Tibial nerve (tissue), 4 donors: ENCODE measurements around the gene HMCN1. TPM values are rescaled to one million over a fixed set of nuclear protein-coding genes. Genes with fewer than 3 reads are reported as not detected.

ENCODE experiments used
- DNase-seq, 2 donors: peaks; one replicate each; pipeline ENCODE4 v3.0.0-alpha.2; 2019; ENCODE audit warnings: low spot score in 2 of 2
- H3K27ac ChIP-seq, 4 donors: fragments of 200-600 bp; sonication (generic) in 3 of 4; one replicate each; pipeline ENCODE4 v1.5.1; 2017 to 2019; ENCODE audit warnings: mild to moderate bottlenecking in 1 of 4
- H3K27me3 ChIP-seq, 2 donors: fragments of 200-600 bp; sonication (generic) in 1 of 2; one replicate each; pipeline versions ENCODE4 v1.5.1 to v1.6.0; 2017 to 2019
- H3K36me3 ChIP-seq, 3 donors: fragments of 200-600 bp; sonication (generic); one replicate each; pipeline ENCODE4 v1.5.1; 2018 to 2019
- H3K4me1 ChIP-seq, 4 donors: fragments of 200-600 bp; sonication (generic) in 3 of 4; one replicate each; pipeline ENCODE4 v1.5.1; 2017 to 2019
- H3K4me3 ChIP-seq, 4 donors: fragments of 200-600 bp; sonication (generic) in 3 of 4; one replicate each; pipeline ENCODE4 v1.5.1; 2017 to 2019; ENCODE audit warnings: mild to moderate bottlenecking in 1 of 4, moderate library complexity in 1 of 4
- H3K9me3 ChIP-seq, 4 donors: fragments of 200-600 bp; sonication (generic) in 3 of 4; one replicate each; pipeline ENCODE4 v1.5.1; 2017 to 2019
- CTCF ChIP-seq, 5 experiments: fragments of 200-600 bp in 3 of 5; fragments of 450-650 bp in 2 of 5; sonication (generic) in 3 of 5; IDR thresholded peaks; one replicate each; pipeline ENCODE4 v1.5.1; 2016 to 2019; ENCODE audit warnings: antibody characterized with exemption in 5 of 5, mild to moderate bottlenecking in 3 of 5, moderate library complexity in 2 of 5
- EP300 ChIP-seq, 2 donors: sonication (generic); formaldehyde crosslinking; IDR thresholded peaks; one replicate each; pipeline ENCODE4 v1.6.1; 2017; ENCODE audit warnings: antibody characterized with exemption in 2 of 2, mild to moderate bottlenecking in 1 of 2
- POLR2A ChIP-seq, 2 donors: fragments of 450-650 bp; IDR thresholded peaks; one replicate each; pipeline ENCODE4 v1.6.1; 2017; ENCODE audit warnings: antibody characterized with exemption in 2 of 2, mild to moderate bottlenecking in 2 of 2, moderate library complexity in 2 of 2
- WGBS, 2 donors: methylation state at CpG; one replicate each; pipeline ENCODE4 v1.1.5; 2018; 5-methylcytosine and 5-hydroxymethylcytosine counted together
- total RNA-seq, 4 donors: library from RNA; depleted of rRNA; stranded (reverse); fragments of >200 nt; gene quantifications; one replicate each; pipeline ENCODE4 v1.1.0, GENCODE V29; 2016

Gene HMCN1
- total RNA-seq, 4 donors from 2014 or later = 2.1 to 13.3 (median 3.9) TPM

GRCh38 chr1:185936641-185937040, 202.4 kb downstream of the HMCN1 start:
- no peak overlapping the region for H3K27ac ChIP-seq
- no peaks in the 10 kb centered on the region for H3K36me3 ChIP-seq
- H3K4me1 ChIP-seq = no peaks in the 10 kb centered on the region
- H3K4me3 ChIP-seq = no peak overlapping the region
- TF ChIP-seq EP300 (IDR thresholded peaks at IDR 0.05) (no peak), POLR2A (IDR thresholded peaks at IDR 0.05) (no peak), CTCF (IDR thresholded peaks at IDR 0.05) (no peak)
- no peaks in the 10 kb centered on the region for H3K9me3 ChIP-seq
- no peak for DNase-seq
- 58 to 60% methylated on average over 1 of the region's 1 CpG for WGBS, 2 donors
- H3K27me3 ChIP-seq = no peaks in the 10 kb centered on the region

- TF ChIP-seq CTCF (IDR thresholded peaks at IDR 0.05) (no peak), POLR2A (IDR thresholded peaks at IDR 0.05) (no peak), EP300 (IDR thresholded peaks at IDR 0.05) (no peak)
- H3K4me3 ChIP-seq = no peak overlapping the region
- DNase-seq = no peak
- no peaks in the 10 kb centered on the region for H3K36me3 ChIP-seq
- H3K4me1 ChIP-seq = no peaks in the 10 kb centered on the region
- no peaks in the 10 kb centered on the region for H3K9me3 ChIP-seq
- H3K27me3 ChIP-seq = no peaks in the 10 kb centered on the region
- 34 to 46% methylated on average over 2 of the region's 2 CpGs for WGBS, 2 donors
- no peak overlapping the region for H3K27ac ChIP-seq
Measured at GRCh38 chr1:185938396-185938795, 204.2 kb downstream of the HMCN1 start.

GRCh38 chr1:185939142-185939541, 205.0 kb downstream of the HMCN1 start:
- no peak for DNase-seq
- H3K4me1 ChIP-seq = no peaks in the 10 kb centered on the region
- no peak overlapping the region for H3K4me3 ChIP-seq
- no peaks in the 10 kb centered on the region for H3K9me3 ChIP-seq
- 38 to 46% methylated on average over 3 of the region's 3 CpGs for WGBS, 2 donors
- H3K36me3 ChIP-seq = no peaks in the 10 kb centered on the region
- H3K27me3 ChIP-seq = no peaks in the 10 kb centered on the region
- no peak for TF ChIP-seq CTCF (IDR thresholded peaks at IDR 0.05)
- H3K27ac ChIP-seq = no peak overlapping the region

- Histone ChIP-seq H3K36me3 (no peaks in the 10 kb centered on the region), H3K27me3 (no peaks in the 10 kb centered on the region), H3K9me3 (no peaks in the 10 kb centered on the region), H3K4me1 (no peaks in the 10 kb centered on the region), H3K27ac (no peak overlapping the region), H3K4me3 (no peak overlapping the region)
- DNase-seq = no peak
- TF ChIP-seq CTCF (IDR thresholded peaks at IDR 0.05) (no peak), EP300 (IDR thresholded peaks at IDR 0.05) (no peak), POLR2A (IDR thresholded peaks at IDR 0.05) (no peak)
- WGBS, 2 donors = 93 to 98% methylated on average over 4 of the region's 4 CpGs
Measured at GRCh38 chr1:185942961-185943360, 208.8 kb downstream of the HMCN1 start.

- Histone ChIP-seq H3K4me1 (peaks cover 0 to 12% (median 0%) of the 10 kb centered on the region in 4 donors), H3K9me3 (no peaks in the 10 kb centered on the region), H3K4me3 (no peak overlapping the region), H3K36me3 (no peaks in the 10 kb centered on the region), H3K27ac (no peak overlapping the region), H3K27me3 (no peaks in the 10 kb centered on the region)
- TF ChIP-seq POLR2A (IDR thresholded peaks at IDR 0.05) (no peak), CTCF (IDR thresholded peaks at IDR 0.05) (no peak), EP300 (IDR thresholded peaks at IDR 0.05) (no peak)
- no peak for DNase-seq
- WGBS, 2 donors = 53 to 56% methylated on average over 1 of the region's 1 CpG
Measured at GRCh38 chr1:185956881-185957280, 222.7 kb downstream of the HMCN1 start.
